HepG2 (cell line): Measurements from ENCODE around the gene LCTL. TPM values are rescaled to one million over a fixed set of nuclear protein-coding genes. Genes with fewer than 3 reads are reported as not detected.

Experiments
- ARNT ChIP-seq: fragments of 450-650 bp; IDR thresholded peaks from 2 replicates; pipeline ENCODE4 v1.6.1; 2017
- CEBPG ChIP-seq: IDR thresholded peaks from 2 replicates; pipeline ENCODE4 v1.6.1; 2016
- DRAP1 ChIP-seq: IDR thresholded peaks from 2 replicates; pipeline ENCODE4 v1.6.1; 2016; ENCODE audit warnings: missing genetic modification reagents, missing compliant biosample characterization
- IKZF1 ChIP-seq: fragments of 450-650 bp; IDR thresholded peaks from 2 replicates; pipeline ENCODE4 v1.7.1; 2016
- KLF16 ChIP-seq, 2 experiments: sonication (generic) in 1 of 2; formaldehyde crosslinking in 1 of 2; IDR thresholded peaks; 2 replicates each; pipeline versions ENCODE4 v1.6.1 to v1.8.0; 2016 to 2023; ENCODE audit warnings: missing genetic modification reagents in 2 of 2, missing compliant biosample characterization in 1 of 2
- KMT2A ChIP-seq: sonication (generic); formaldehyde crosslinking; IDR thresholded peaks from 2 replicates; pipeline ENCODE4 v1.4.0; 2020; ENCODE audit warnings: missing genetic modification reagents
- MXI1 ChIP-seq: IDR thresholded peaks from 3 replicates; pipeline ENCODE4 v1.6.1; 2012; ENCODE audit warnings: low read depth, low read length, inconsistent platforms, borderline replicate concordance
- NFE2 ChIP-seq: sonication (generic); formaldehyde crosslinking; IDR thresholded peaks from 2 replicates; pipeline ENCODE4 v1.4.0; 2020; ENCODE audit warnings: missing genetic modification reagents
- RORA ChIP-seq: sonication (generic); formaldehyde crosslinking; IDR thresholded peaks from 2 replicates; pipeline ENCODE4 v1.5.0; 2020; ENCODE audit warnings: mild to moderate bottlenecking, missing genetic modification reagents, moderate library complexity
- SP4 ChIP-seq: sonication (generic); formaldehyde crosslinking; IDR thresholded peaks from 2 replicates; pipeline ENCODE4 v1.8.1; 2023; ENCODE audit warnings: mild to moderate bottlenecking, missing genetic modification reagents
- SPEN ChIP-seq: sonication (generic); formaldehyde crosslinking; IDR thresholded peaks from 2 replicates; pipeline ENCODE4 v1.5.1; 2020; ENCODE audit warnings: low read depth, mild to moderate bottlenecking, missing genetic modification reagents
- TCF7 ChIP-seq: sonication (generic); IDR thresholded peaks from 2 replicates; pipeline ENCODE4 v1.6.1; 2016; ENCODE audit warnings: antibody characterized with exemption, low read depth
- TOE1 ChIP-seq: sonication (generic); formaldehyde crosslinking; IDR thresholded peaks from 2 replicates; pipeline ENCODE4 v1.4.0; 2020; ENCODE audit warnings: mild to moderate bottlenecking, missing genetic modification reagents
- ZFP36 ChIP-seq: fragments of 150-350 bp; IDR thresholded peaks from 2 replicates; pipeline ENCODE4 v1.6.1; 2018; ENCODE audit warnings: borderline replicate concordance, low read length, low read depth; ENCODE audit not compliant: partially characterized antibody
- ZNF224 ChIP-seq: sonication (generic); formaldehyde crosslinking; IDR thresholded peaks from 2 replicates; pipeline ENCODE4 v1.5.0; 2020; ENCODE audit warnings: mild to moderate bottlenecking, missing genetic modification reagents
- ZNF251 ChIP-seq: sonication (generic); formaldehyde crosslinking; IDR thresholded peaks from 2 replicates; pipeline ENCODE4 v1.9.0; 2021; ENCODE audit warnings: mild to moderate bottlenecking, missing genetic modification reagents
- ZNF354B ChIP-seq: sonication (generic); formaldehyde crosslinking; IDR thresholded peaks from 2 replicates; pipeline ENCODE4 v1.8.0; 2022; ENCODE audit warnings: mild to moderate bottlenecking, missing genetic modification reagents
- ZNF496 ChIP-seq: sonication (generic); formaldehyde crosslinking; IDR thresholded peaks from 2 replicates; pipeline ENCODE4 v1.8.1; 2023; ENCODE audit warnings: mild to moderate bottlenecking, moderate library complexity, missing genetic modification reagents; ENCODE audit not compliant: insufficient replicate concordance
- ZNF558 ChIP-seq: sonication (generic); formaldehyde crosslinking; IDR thresholded peaks from 2 replicates; pipeline ENCODE4 v1.9.0; 2022; ENCODE audit warnings: mild to moderate bottlenecking, missing genetic modification reagents, borderline replicate concordance
- ZNF574 ChIP-seq: sonication (generic); formaldehyde crosslinking; IDR thresholded peaks from 2 replicates; pipeline ENCODE4 v1.4.0; 2020; ENCODE audit warnings: missing genetic modification reagents
- ZNF615 ChIP-seq: sonication (generic); formaldehyde crosslinking; IDR thresholded peaks from 2 replicates; pipeline ENCODE4 v1.5.0; 2020; ENCODE audit warnings: mild to moderate bottlenecking, missing genetic modification reagents, borderline replicate concordance
- ZSCAN12 ChIP-seq: sonication (generic); formaldehyde crosslinking; IDR thresholded peaks from 2 replicates; pipeline ENCODE4 v1.9.0; 2021; ENCODE audit warnings: mild to moderate bottlenecking, missing genetic modification reagents
- ZSCAN20 ChIP-seq: sonication (generic); formaldehyde crosslinking; IDR thresholded peaks from 2 replicates; pipeline ENCODE4 v1.4.0; 2020; ENCODE audit warnings: missing genetic modification reagents, mild to moderate bottlenecking, borderline replicate concordance
- ZSCAN9 ChIP-seq: IDR thresholded peaks from 2 replicates; pipeline ENCODE4 v1.6.1; 2016; ENCODE audit warnings: borderline replicate concordance
- polyA plus RNA-seq, 8 experiments: library from polyadenylated mRNA; depleted of rRNA in 3 of 8; stranded (reverse) in 7 of 8; unstranded in 1 of 8; fragments of >200 nt; fragmentation: Illumina TruSeq in 4 of 8; extraction: Trizol in 4 of 8; gene quantifications; 2 replicates each; pipeline versions ENCODE4 v1.2.1 to v1.2.3, GENCODE V29; 2011 to 2016; ENCODE audit warnings: low read depth in 4 of 8, missing spikeins in 1 of 8, mixed read lengths in 1 of 8; ENCODE audit not compliant: insufficient read depth in 1 of 8
- total RNA-seq, 5 experiments: library from RNA; depleted of rRNA; stranded (reverse); fragments of >200 nt; fragmentation: Illumina TruSeq; extraction: Trizol; gene quantifications; 2 replicates each; pipeline ENCODE4 v1.2.3, GENCODE V29; 2016; ENCODE audit warnings: low read depth in 1 of 5
- TF ChIP-seq, protein P1 (sequence below): sonication (generic); formaldehyde crosslinking; conservative IDR thresholded peaks from 2 replicates; pipeline ENCODE4 v1.8.0; 2022; ENCODE audit warnings: low read depth, missing genetic modification reagents
- TF ChIP-seq, protein P2 (sequence below): sonication (generic); formaldehyde crosslinking; IDR thresholded peaks from 2 replicates; pipeline ENCODE4 v1.9.0; 2021; ENCODE audit warnings: missing genetic modification reagents, borderline replicate concordance

The LCTL gene
- total and polyA plus RNA-seq, 2 of the 13 experiments (the other 11 are each of a cell fraction or from before 2014, with no cell fraction given) = 0.96 to 1.4 TPM

DNA sequence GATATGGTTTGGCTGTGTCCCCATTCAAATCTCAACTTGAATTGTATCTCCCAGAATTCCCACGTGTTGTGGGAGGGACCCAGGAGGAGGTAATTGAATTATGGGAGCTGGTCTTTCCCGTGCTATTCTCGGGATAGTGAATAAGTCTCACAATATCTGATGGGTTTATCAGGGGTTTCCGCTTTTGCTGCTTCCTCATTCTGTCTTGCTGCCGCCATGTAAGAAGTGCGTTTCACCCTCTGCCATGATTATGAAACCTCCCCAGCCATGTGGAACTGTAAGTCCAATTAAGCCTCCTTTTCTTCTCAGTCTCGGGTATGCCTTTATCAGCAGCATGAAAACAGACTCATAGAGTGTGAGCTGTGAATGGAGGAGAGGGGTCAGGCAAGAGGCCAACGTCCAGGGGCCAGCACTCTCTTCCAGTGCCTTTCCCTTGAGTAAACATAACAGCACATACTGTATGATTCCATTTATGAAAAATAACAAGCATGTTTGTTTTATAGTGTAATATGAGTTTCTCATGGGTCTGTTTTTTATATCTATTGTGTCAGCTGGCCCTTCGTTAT, 16.3 kb upstream of the LCTL start (continued):
- TF ChIP-seq ZNF574 (CRISPR knock-in tag) (no peak), ARNT (no peak), ZNF558 (CRISPR knock-in tag) (no peak), KLF16 (CRISPR knock-in tag; IDR thresholded peaks at IDR 0.05) (no peak), ZSCAN20 (CRISPR knock-in tag) (no peak), DRAP1 (CRISPR knock-in tag) (0 out of 2 replicates have a peak, but pooled peaks have one; percentile 16), RORA (no peak), ZFP36 (no peak), TOE1 (CRISPR knock-in tag) (no peak), ZNF251 (CRISPR knock-in tag) (no peak), SP4 (no peak), NFE2 (no peak), ZNF354B (CRISPR knock-in tag) (no peak), ZSCAN9 (CRISPR knock-in tag) (no peak), MXI1 (no peak), KMT2A (CRISPR knock-in tag) (no peak), IKZF1 (no peak), ZNF496 (no peak), ZNF615 (no peak), CEBPG (CRISPR knock-in tag) (0 out of 2 replicates have a peak, but pooled peaks have one; percentile 23), SPEN (no peak), ZNF224 (CRISPR knock-in tag) (no peak), ZSCAN12 (CRISPR knock-in tag) (no peak), TCF7 (no peak)
- TF ChIP-seq, protein P1, sequence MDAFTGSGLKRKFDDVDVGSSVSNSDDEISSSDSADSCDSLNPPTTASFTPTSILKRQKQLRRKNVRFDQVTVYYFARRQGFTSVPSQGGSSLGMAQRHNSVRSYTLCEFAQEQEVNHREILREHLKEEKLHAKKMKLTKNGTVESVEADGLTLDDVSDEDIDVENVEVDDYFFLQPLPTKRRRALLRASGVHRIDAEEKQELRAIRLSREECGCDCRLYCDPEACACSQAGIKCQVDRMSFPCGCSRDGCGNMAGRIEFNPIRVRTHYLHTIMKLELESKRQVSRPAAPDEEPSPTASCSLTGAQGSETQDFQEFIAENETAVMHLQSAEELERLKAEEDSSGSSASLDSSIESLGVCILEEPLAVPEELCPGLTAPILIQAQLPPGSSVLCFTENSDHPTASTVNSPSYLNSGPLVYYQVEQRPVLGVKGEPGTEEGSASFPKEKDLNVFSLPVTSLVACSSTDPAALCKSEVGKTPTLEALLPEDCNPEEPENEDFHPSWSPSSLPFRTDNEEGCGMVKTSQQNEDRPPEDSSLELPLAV = no peak
- TF ChIP-seq, protein P2, sequence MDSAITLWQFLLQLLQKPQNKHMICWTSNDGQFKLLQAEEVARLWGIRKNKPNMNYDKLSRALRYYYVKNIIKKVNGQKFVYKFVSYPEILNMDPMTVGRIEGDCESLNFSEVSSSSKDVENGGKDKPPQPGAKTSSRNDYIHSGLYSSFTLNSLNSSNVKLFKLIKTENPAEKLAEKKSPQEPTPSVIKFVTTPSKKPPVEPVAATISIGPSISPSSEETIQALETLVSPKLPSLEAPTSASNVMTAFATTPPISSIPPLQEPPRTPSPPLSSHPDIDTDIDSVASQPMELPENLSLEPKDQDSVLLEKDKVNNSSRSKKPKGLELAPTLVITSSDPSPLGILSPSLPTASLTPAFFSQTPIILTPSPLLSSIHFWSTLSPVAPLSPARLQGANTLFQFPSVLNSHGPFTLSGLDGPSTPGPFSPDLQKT = no peak
